ENCODE data around the gene INTS7. TPM values are rescaled to one million over a fixed set of nuclear protein-coding genes. Genes with fewer than 3 reads are reported as not detected.

INTS7 gene
- polyA plus RNA-seq, 1 donor (not counting 4 experiments of a cell fraction or from before 2014, with no cell fraction given), result 27.2 TPM

DNA sequence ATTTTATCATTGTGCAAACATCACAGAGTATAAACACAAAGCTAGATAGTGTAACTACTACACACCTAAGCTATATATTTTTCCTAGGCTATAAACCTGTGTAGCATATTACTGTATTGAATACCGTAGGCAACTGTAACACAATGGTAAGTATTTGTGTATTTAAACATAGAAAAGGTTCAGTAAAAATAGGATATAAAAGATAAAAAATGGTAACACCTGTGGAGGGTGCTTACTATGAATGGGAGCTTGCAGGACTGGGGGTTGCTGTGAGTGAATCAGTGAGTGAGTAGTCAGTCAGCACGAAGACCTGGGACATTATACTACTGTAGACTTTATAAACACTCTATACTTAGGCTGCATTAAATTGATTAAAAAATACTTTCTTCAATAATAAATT lies 4.3 kb upstream of the INTS7 start:
- Histone ChIP-seq H3K9me3 (ENCODE audit: control insufficient read depth, low read depth, low read length) (no peaks in the 10 kb centered on the region), H3K9me1 (ENCODE audit: control insufficient read depth, extremely low read depth, insufficient read depth, low read length) (no peaks in the 10 kb centered on the region), H3K27ac (ENCODE audit: control insufficient read depth, insufficient read depth, low read length) (no peak overlapping the region), H3K4me1 (ENCODE audit: control insufficient read depth, extremely low read depth, insufficient read depth, low read length) (peaks cover 15% of the 10 kb centered on the region), H3K36me3 (ENCODE audit: control insufficient read depth in 2 of 2, extremely low read depth in 1 of 2, insufficient read depth in 2 of 2, low read length in 2 of 2) (peaks cover 0 to 5% of the 10 kb centered on the region in 2 experiments), H4K20me1 (ENCODE audit: control insufficient read depth, extremely low read depth, insufficient read depth, low read length) (no peaks in the 10 kb centered on the region), H2AFZ (ENCODE audit: control insufficient read depth, low read length) (no peak overlapping the region), H3K27me3 (ENCODE audit: control insufficient read depth, extremely low read depth, insufficient read depth, low read length) (no peaks in the 10 kb centered on the region), H3K79me2 (ENCODE audit: control insufficient read depth, insufficient read depth, low read length) (peaks cover 70% of the 10 kb centered on the region), H3K4me3 (ENCODE audit: control insufficient read depth in 2 of 3, extremely low read depth in 1 of 3, insufficient read depth in 2 of 3, low read depth in 1 of 3, low read length in 3 of 3) (no peak overlapping the region), H3K9ac (ENCODE audit: control insufficient read depth, extremely low read depth, insufficient read depth, low read length) (no peak overlapping the region), H3K4me2 (ENCODE audit: control insufficient read depth, extremely low read depth, insufficient read depth, low read depth, low read length) (no peak overlapping the region)
- FAIRE-seq (no peak), DNase-seq (ENCODE audit: low read depth, low spot score) (no peak)
- no peak for TF ChIP-seq EZH2 (IDR thresholded peaks at IDR 0.05; ENCODE audit: low read length)
- TF ChIP-seq, protein P1, sequence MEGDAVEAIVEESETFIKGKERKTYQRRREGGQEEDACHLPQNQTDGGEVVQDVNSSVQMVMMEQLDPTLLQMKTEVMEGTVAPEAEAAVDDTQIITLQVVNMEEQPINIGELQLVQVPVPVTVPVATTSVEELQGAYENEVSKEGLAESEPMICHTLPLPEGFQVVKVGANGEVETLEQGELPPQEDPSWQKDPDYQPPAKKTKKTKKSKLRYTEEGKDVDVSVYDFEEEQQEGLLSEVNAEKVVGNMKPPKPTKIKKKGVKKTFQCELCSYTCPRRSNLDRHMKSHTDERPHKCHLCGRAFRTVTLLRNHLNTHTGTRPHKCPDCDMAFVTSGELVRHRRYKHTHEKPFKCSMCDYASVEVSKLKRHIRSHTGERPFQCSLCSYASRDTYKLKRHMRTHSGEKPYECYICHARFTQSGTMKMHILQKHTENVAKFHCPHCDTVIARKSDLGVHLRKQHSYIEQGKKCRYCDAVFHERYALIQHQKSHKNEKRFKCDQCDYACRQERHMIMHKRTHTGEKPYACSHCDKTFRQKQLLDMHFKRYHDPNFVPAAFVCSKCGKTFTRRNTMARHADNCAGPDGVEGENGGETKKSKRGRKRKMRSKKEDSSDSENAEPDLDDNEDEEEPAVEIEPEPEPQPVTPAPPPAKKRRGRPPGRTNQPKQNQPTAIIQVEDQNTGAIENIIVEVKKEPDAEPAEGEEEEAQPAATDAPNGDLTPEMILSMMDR (optimal IDR thresholded peaks at IDR 0.05 in 1 of 3, IDR thresholded peaks at IDR 0.05 in 1 of 3, conservative IDR thresholded peaks at IDR 0.05 in 1 of 3; ENCODE audit: extremely low read depth in 1 of 3, insufficient read depth in 2 of 3, low read length in 3 of 3), result no peak
- dilution Hi-C loops (cut with MboI; ENCODE audit: extremely low pct_ligation_motif_present, low sequenced_read_pairs), result no loop called here

DNA sequence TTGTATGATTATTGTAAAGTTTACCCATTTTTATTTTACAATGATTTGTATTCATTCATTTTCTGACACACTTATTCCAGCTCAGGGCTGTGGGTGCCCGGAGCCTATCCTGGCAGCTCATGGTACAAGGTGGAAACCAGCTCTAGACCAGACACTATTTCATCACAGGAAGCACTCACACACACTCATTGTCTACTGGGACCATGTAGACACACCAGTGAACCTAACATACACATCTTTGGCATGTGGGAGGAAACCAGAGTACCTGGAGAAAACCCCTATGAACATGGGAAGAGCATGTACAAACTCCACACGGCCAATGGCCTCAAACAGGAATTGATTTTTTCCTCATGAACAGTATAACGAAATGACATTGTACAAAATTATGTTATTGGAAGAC lies 2.5 kb upstream of the INTS7 start:
- FAIRE-seq, result peak; percentile 5
- peaks cover 74% of the 10 kb centered on the region for H3K79me2 ChIP-seq (ENCODE audit: control insufficient read depth, insufficient read depth, low read length)
- H3K36me3 ChIP-seq (ENCODE audit: control insufficient read depth in 2 of 2, extremely low read depth in 1 of 2, insufficient read depth in 2 of 2, low read length in 2 of 2), result peaks cover 0 to 5% of the 10 kb centered on the region in 2 experiments
- H3K4me3 ChIP-seq (ENCODE audit: control insufficient read depth in 2 of 3, extremely low read depth in 1 of 3, insufficient read depth in 2 of 3, low read depth in 1 of 3, low read length in 3 of 3), result peak overlapping the region in 1 of 3 experiments; percentile 10
- H3K9me1 ChIP-seq (ENCODE audit: control insufficient read depth, extremely low read depth, insufficient read depth, low read length), result no peaks in the 10 kb centered on the region
- H3K4me1 ChIP-seq (ENCODE audit: control insufficient read depth, extremely low read depth, insufficient read depth, low read length), result peaks cover 19% of the 10 kb centered on the region
- H3K9me3 ChIP-seq (ENCODE audit: control insufficient read depth, low read depth, low read length), result no peaks in the 10 kb centered on the region
- no peaks in the 10 kb centered on the region for H3K27me3 ChIP-seq (ENCODE audit: control insufficient read depth, extremely low read depth, insufficient read depth, low read length)
- peak overlapping the region; percentile 22 for H2AFZ ChIP-seq (ENCODE audit: control insufficient read depth, low read length)
- peak overlapping the region; percentile 37 for H3K27ac ChIP-seq (ENCODE audit: control insufficient read depth, insufficient read depth, low read length)
- dilution Hi-C loops (cut with MboI; ENCODE audit: extremely low pct_ligation_motif_present, low sequenced_read_pairs), result no loop called here
- TF ChIP-seq, protein P1 (optimal IDR thresholded peaks at IDR 0.05 in 1 of 3, IDR thresholded peaks at IDR 0.05 in 1 of 3, conservative IDR thresholded peaks at IDR 0.05 in 1 of 3; ENCODE audit: extremely low read depth in 1 of 3, insufficient read depth in 2 of 3, low read length in 3 of 3), result no peak
- no peak for TF ChIP-seq EZH2 (IDR thresholded peaks at IDR 0.05; ENCODE audit: low read length)
- peak overlapping the region; percentile 95 for H3K4me2 ChIP-seq (ENCODE audit: control insufficient read depth, extremely low read depth, insufficient read depth, low read depth, low read length)
- no peak overlapping the region for H3K9ac ChIP-seq (ENCODE audit: control insufficient read depth, extremely low read depth, insufficient read depth, low read length)
- no peaks in the 10 kb centered on the region for H4K20me1 ChIP-seq (ENCODE audit: control insufficient read depth, extremely low read depth, insufficient read depth, low read length)
- no peak for DNase-seq (ENCODE audit: low read depth, low spot score)
